ENCODE results near the gene EPPIN. TPM values are rescaled to one million over a fixed set of nuclear protein-coding genes. Genes with fewer than 3 reads are reported as not detected.

The EPPIN gene
- total and polyA plus RNA-seq, 2 donors (not counting 3 experiments of a cell fraction or from before 2014, with no cell fraction given) = not detected

- FAIRE-seq = no peak
- H3K27me3 ChIP-seq (ENCODE audit: control insufficient read depth in 2 of 2, insufficient read depth in 2 of 2, low read length in 2 of 2) = no peaks in the 10 kb centered on the region
- no peaks in the 10 kb centered on the region for H3K36me3 ChIP-seq (ENCODE audit: control insufficient read depth in 2 of 2, extremely low read depth in 1 of 2, insufficient read depth in 2 of 2, low read length in 2 of 2)
- intact Hi-C loops (cut with micrococcal nuclease) (no loop called here), dilution Hi-C loops (cut with MboI; ENCODE audit: extremely low pct_ligation_motif_present, low sequenced_read_pairs) (no loop called here)
- no peak overlapping the region for H2AFZ ChIP-seq (ENCODE audit: low read depth, low read length)
- no peak overlapping the region for H3K27ac ChIP-seq (ENCODE audit: insufficient read depth, low read depth, low read length)
- H3K4me1 ChIP-seq (ENCODE audit: control insufficient read depth, extremely low read depth, insufficient read depth, low read length) = no peaks in the 10 kb centered on the region
- no peak overlapping the region for H3K4me3 ChIP-seq (replicated peaks in 1 of 3; ENCODE audit: insufficient read depth in 1 of 3, low read depth in 1 of 3, low read length in 3 of 3)
- BruUV-seq (replicated peaks) = no TSS peak
- ChIA-PET CTCF (interaction anchor here (3.1 kb wide), 1 partner anchor 222 kb away, joined by 14 read pairs; no protein-coding TSS in a partner anchor), POLR2A (no interaction called here)
- H3K9me1 ChIP-seq (replicated peaks; ENCODE audit: control insufficient read depth, extremely low read depth, insufficient read depth, low read length) = no peaks in the 10 kb centered on the region
- H3K9ac ChIP-seq (replicated peaks; ENCODE audit: extremely low read depth, insufficient read depth, low read length) = no peak overlapping the region
- no peaks in the 10 kb centered on the region for H3K9me3 ChIP-seq (replicated peaks; ENCODE audit: control insufficient read depth, insufficient read depth, low read length)
- TF ChIP-seq MYC (IDR thresholded peaks at IDR 0.05; ENCODE audit: low read depth, low read length) (no peak), FOS (IDR thresholded peaks at IDR 0.05; ENCODE audit: borderline replicate concordance, insufficient read depth, low read length) (no peak), POLR2AphosphoS5 (IDR thresholded peaks at IDR 0.05; ENCODE audit: insufficient read depth, low read depth, low read length) (no peak), POLR2A (IDR thresholded peaks at IDR 0.05; ENCODE audit: low read depth, low read length) (no peak), JUN (IDR thresholded peaks at IDR 0.05; ENCODE audit: borderline replicate concordance, insufficient read depth, insufficient read length, low read depth) (no peak), GATA2 (IDR thresholded peaks at IDR 0.05; ENCODE audit: insufficient read depth, insufficient read length, low read depth, low read length) (no peak), CTCF (IDR thresholded peaks at IDR 0.05; ENCODE audit: extremely low read depth in 1 of 2, insufficient read depth in 1 of 2, low read depth in 1 of 2, low read length in 2 of 2) (no peak), EZH2 (IDR thresholded peaks at IDR 0.05; ENCODE audit: borderline replicate concordance, low read depth, low read length, severe bottlenecking) (no peak), MAX (IDR thresholded peaks at IDR 0.05; ENCODE audit: insufficient read depth, insufficient read length) (no peak)
- no peaks in the 10 kb centered on the region for H3K79me2 ChIP-seq (ENCODE audit: control insufficient read depth, insufficient read depth, low read length)
- H3K4me2 ChIP-seq (ENCODE audit: insufficient read depth, low read length) = no peak overlapping the region
- H4K20me1 ChIP-seq (replicated peaks; ENCODE audit: control insufficient read depth, extremely low read depth, insufficient read depth, low read length) = no peaks in the 10 kb centered on the region
- DNase-seq (ENCODE audit: low read depth, low spot score) = no peak
Measured at GRCh38 chr20:45548410-45548809, 1.2 kb upstream of the EPPIN start.

All from endothelial cell of umbilical vein (primary cell).